Lower leg skin (tissue), 3 donors: ENCODE measurements around the gene GPR135.

Source experiments
- CTCF ChIP-seq, 3 donors: fragments of 450-650 bp; IDR thresholded peaks; one replicate each; pipeline ENCODE4 v1.5.1; 2016; ENCODE audit warnings: antibody characterized with exemption in 3 of 3, mild to moderate bottlenecking in 3 of 3, moderate library complexity in 2 of 3
- POLR2A ChIP-seq, 2 donors: fragments of 450-650 bp; IDR thresholded peaks; one replicate each; pipeline ENCODE4 v1.6.1; 2016 to 2017; ENCODE audit warnings: antibody characterized with exemption in 2 of 2, mild to moderate bottlenecking in 1 of 2, moderate library complexity in 1 of 2

DNA sequence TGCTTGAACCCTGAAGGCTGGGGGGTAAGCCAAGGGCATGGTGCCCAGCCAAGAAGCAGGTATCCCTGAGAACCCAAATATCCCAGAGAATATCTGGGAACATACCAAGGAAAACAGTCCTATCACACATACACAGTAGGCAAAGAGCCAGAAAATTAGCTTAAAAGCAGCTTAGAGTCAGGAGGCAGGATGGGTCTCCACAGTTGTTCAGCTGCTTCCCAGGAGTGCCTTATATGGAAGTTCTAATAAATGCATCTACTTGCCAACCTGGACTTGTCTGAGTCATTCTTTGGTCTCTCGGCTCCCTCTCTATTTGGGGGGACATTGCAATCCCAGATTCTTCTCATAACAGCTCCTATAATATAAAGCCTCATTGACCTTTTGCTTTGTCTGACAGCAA is 9.0 kb upstream of the GPR135 start:
- TF ChIP-seq CTCF (IDR thresholded peaks at IDR 0.05): no peak
- no peak for TF ChIP-seq POLR2A (IDR thresholded peaks at IDR 0.05)
